Adipose tissue (tissue), 3 donors: ENCODE data around the gene TMEM198. TPM values are rescaled to one million over a fixed set of nuclear protein-coding genes. Genes with fewer than 3 reads are reported as not detected.

Experiments
- H3K27ac ChIP-seq: one replicate; pipeline ENCODE4 v1.5.1; 2013; ENCODE audit warnings: low read depth, low read length
- WGBS, 3 donors: extraction: QIAGEN DNeasy Blood & Tissue Kit; methylation state at CpG; one replicate each; pipeline ENCODE4 v1.1.7; 2013; 5-methylcytosine and 5-hydroxymethylcytosine counted together
- polyA plus RNA-seq, 3 donors: library from polyadenylated mRNA; stranded (reverse); fragments of 200-250 nt; gene quantifications; one replicate each; pipeline ENCODE4 v1.2.3, GENCODE V29; 2013
- donor health status: healthy with polysubstance abuse.
- donor health status: Bipolar disorder and iron deficiency.
- donor health status: healthy.

The TMEM198 gene
- polyA plus RNA-seq, 3 donors: 2.3 to 9.5 (median 3.7) TPM

- H3K27ac ChIP-seq: no peak overlapping the region
- WGBS, 3 donors: 58 to 84% (median 60%) methylated on average over 6 of the region's 6 CpGs
Measured at GRCh38 chr2:219538504-219538951, 5.3 kb upstream of the TMEM198 start.

DNA sequence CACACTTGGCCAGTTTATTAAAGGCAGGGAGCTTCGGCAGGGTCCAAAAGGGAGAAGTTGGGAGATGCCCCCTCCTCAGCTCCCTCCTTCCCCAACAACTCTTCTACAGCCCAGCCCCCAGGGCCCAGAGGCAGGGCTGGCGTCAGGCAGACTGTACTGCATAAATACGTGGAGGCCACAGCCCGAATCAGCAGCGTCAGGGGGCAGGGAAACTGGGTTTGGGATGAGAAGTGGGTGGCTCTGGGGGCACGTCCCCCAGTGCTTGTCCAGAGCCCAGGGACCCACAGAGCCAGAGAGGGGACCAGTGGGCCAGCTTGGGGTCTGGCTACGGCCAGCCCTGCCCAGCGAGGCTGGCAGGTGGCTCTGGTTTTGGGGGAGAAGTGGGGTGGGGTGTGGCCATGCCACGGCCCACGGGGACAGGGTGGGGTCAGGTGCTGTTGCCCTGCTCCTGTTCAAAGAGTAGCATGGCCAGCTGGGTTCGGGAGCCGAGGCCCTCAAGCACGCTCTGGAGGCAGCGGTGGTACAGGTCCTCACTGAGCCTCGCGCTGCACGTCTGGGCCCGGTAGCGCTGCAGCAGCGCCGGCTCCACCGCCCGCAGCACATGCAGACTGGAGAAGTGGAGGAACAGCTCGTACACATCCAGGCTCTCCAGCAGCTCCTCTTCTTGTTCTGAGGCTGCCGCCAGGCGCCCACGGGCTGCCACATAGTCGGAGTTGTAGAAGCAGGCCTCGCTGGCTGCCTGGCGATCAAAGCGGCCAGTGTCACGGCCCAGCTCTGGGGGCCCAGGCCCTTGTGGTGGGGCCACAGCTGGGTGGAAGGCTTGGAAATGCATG lies 4.7 kb upstream of the TMEM198 start:
- 85 to 89% (median 86%) methylated on average over 29 to 32 of the region's 32 CpGs for WGBS, 3 donors

GRCh38 chr2:219539926-219540678 lies 3.7 kb upstream of the TMEM198 start:
- H3K27ac ChIP-seq: no peak overlapping the region
- WGBS, 3 donors: 93 to 95% (median 94%) methylated on average over 46 of the region's 46 CpGs

More for the DNA sequence above, 4.7 kb upstream of the TMEM198 start:
- no peak overlapping the region for H3K27ac ChIP-seq

DNA sequence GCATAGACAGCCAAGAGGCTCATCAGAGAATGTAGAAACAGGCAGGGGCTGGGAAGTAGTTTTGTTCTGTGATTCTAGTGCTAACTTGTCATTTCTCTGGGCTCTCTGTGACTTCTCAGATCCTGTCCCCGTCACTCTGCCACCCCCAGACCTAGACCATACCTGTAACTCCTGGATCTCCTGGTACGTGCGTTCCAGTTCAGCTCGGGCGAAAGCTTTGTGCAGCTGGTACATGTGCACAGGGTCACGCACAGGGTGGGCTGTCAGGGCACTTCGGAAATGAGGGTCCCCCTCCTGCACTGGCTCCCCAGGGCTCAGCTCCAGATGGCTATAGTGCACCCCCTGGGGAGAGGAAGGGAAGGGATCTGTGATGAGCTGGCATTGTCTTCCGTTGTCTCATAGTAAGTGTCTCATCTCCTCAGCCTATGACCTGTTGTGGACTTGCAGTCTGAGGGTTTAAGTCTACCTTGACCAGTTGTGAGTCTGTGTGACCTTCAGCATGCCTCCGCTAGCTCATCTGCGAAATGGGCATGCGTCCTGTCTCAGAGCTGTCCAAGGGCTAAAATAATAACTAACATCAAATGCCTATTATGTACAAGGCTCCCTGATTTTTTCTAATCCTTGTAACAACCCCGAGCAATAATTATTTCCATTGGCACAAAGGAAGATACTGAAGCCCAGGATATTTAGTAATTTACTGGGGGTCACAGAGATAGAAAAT lies 2.9 kb upstream of the TMEM198 start:
- no peak overlapping the region for H3K27ac ChIP-seq
- WGBS, 3 donors: 86 to 91% (median 88%) methylated on average over 12 of the region's 12 CpGs

GRCh38 chr2:219541611-219542180 lies 2.1 kb upstream of the TMEM198 start:
- no peak overlapping the region for H3K27ac ChIP-seq
- WGBS, 3 donors: 2 to 16% (median 10%) methylated on average over 48 of the region's 48 CpGs

GRCh38 chr2:219542931-219543595 lies 765 bp upstream of the TMEM198 start:
- WGBS, 3 donors: 0 to 1% (median 1%) methylated on average over 53 to 66 of the region's 66 CpGs
- H3K27ac ChIP-seq: peak overlapping the region; percentile 48

DNA sequence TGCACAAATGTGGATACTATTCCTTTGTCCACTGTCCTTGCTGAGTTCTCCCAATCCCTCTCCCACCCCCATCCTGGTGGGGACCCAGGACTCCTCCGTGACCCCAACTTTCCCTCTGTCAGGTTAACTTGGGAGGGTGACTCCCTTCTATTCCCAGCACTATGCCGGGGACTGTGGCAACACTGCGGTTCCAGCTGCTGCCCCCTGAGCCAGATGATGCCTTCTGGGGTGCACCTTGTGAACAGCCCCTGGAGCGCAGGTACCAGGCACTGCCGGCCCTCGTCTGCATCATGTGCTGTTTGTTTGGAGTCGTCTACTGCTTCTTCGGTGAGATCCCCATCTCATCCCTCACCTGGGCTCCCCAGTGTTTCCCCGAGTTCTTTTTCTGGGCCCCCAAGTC lies 739 bp downstream of the TMEM198 start:
- WGBS, 3 donors: 38 to 48% (median 40%) methylated on average over 9 of the region's 9 CpGs
- H3K27ac ChIP-seq: no peak overlapping the region

GRCh38 chr2:219545295-219545942 lies 1.6 kb downstream of the TMEM198 start:
- 85 to 87% (median 86%) methylated on average over 3 of the region's 3 CpGs for WGBS, 3 donors
- no peak overlapping the region for H3K27ac ChIP-seq

DNA sequence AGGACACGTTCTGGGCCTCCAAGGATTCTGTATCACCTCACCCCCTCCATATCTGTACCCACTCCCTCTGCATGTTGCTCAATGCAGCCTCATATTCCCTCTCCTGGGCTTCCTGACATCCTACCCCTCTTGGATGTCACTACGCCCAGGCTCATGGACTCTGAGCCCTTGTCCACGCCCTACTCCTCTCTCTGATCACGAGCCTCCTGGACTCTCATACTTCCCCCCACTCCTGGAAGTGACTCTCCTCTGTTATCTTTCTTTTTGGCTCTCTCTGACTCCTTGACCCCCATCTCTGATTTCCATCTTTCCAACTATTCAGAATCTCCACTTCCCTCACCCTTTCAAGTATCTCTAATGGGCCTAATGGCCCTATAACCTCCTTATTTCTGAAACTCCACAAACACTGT lies 2.1 kb downstream of the TMEM198 start:
- 61 to 78% (median 62%) methylated on average over 4 of the region's 4 CpGs for WGBS, 3 donors

DNA sequence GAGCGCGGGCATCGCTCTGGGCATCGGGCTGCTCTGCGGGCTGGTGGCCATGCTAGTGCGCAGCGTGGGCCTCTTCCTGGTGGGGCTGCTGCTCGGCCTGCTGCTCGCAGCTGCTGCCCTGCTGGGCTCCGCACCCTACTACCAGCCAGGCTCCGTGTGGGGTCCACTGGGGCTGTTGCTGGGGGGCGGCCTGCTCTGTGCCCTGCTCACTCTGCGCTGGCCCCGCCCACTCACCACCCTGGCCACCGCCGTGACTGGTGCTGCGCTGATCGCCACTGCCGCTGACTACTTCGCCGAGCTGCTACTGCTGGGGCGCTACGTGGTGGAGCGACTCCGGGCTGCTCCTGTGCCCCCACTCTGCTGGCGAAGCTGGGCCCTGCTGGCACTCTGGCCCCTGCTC lies 3.8 kb downstream of the TMEM198 start:
- WGBS, 3 donors: 96 to 97% (median 96%) methylated on average over 24 to 26 of the region's 26 CpGs

More for the DNA sequence above, 2.1 kb downstream of the TMEM198 start:
- H3K27ac ChIP-seq: no peak overlapping the region

DNA sequence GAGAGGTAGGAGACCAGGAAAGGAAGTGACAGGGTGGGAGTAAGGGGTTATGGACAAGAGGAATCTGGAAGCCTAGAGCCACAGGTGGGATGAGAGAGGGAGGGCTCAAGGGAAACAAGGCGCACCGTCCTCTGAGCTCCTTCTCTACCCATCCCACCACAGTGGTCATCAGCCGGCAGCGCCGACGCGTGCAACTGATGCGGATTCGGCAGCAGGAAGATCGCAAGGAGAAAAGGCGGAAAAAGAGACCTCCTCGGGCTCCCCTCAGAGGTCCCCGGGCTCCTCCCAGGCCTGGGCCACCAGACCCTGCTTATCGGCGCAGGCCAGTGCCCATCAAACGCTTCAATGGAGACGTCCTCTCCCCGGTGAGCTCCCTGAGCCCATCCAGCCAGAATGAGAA lies 5.2 kb downstream of the TMEM198 start:
- no peak overlapping the region for H3K27ac ChIP-seq
- 93 to 97% (median 93%) methylated on average over 18 of the region's 18 CpGs for WGBS, 3 donors

More for the DNA sequence above, 3.8 kb downstream of the TMEM198 start:
- H3K27ac ChIP-seq: no peak overlapping the region

DNA sequence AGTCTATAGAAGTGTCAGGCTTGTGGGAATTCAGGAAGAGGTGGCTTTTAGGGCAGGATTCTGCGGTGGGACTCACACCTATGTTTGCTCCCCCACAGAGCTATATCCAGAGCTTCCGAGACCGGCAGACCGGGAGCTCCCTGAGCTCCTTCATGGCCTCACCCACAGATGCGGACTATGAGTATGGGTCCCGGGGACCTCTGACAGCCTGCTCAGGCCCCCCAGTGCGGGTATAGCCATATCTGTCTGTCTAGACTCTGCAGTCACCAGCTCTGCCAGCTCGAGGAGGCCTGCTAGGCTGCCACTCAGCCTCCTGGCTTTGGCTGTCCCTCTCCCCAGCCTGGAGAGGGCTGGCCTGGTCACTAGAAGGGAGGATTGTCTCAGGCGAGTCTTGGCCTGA lies 5.8 kb downstream of the TMEM198 start:
- H3K27ac ChIP-seq: no peak overlapping the region
- 83 to 90% (median 85%) methylated on average over 9 of the region's 9 CpGs for WGBS, 3 donors

GRCh38 chr2:219551441-219552381 lies 7.9 kb downstream of the TMEM198 start:
- H3K27ac ChIP-seq: no peak overlapping the region
- 7 to 10% (median 9%) methylated on average over 54 of the region's 54 CpGs for WGBS, 3 donors

GRCh38 chr2:219552382-219553167 lies 8.7 kb downstream of the TMEM198 start:
- WGBS, 3 donors: 1 to 2% (median 1%) methylated on average over 75 to 99 of the region's 99 CpGs
- H3K27ac ChIP-seq: no peak overlapping the region

DNA sequence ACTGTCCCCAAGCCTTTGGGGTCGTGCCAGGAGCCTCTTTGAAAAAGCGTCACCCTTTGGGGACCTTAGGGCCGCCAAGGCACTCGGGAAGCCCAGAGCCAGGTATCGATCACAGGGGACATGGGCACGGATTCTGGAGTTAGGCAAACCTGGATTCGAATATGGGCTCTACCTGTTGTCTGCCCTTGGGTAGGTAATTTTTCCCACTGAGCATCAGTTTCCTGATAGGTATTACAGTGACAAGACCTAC lies 9.3 kb downstream of the TMEM198 start:
- 14 to 35% (median 31%) methylated on average over 7 of the region's 7 CpGs for WGBS, 3 donors
- no peak overlapping the region for H3K27ac ChIP-seq

DNA sequence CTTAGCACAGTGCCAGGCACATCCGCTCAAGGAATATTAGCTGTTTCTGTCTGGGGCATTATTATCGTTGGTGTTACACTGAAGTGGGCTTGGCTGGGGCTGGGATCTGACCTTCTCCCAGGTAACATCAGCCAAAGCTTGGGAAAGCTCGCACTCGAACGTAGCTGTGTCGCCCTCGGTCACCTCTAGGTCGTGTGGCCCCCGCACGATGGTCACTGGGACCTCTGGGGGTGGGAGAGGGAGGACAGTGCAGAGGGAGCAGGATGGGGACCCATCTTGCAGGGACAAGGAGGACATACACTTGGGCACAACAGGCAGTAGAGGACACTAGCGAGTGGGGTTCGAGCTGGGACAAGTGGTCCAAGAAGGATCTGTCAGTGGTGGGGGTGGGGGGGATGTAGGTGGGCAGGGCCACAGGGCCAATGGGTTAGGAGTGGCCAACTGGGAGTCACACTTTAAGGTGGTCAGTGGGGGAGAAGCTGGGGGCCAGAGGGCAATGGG lies 9.7 kb downstream of the TMEM198 start:
- 73 to 81% (median 79%) methylated on average over 12 of the region's 12 CpGs for WGBS, 3 donors
- no peak overlapping the region for H3K27ac ChIP-seq
